TTC549 (cell line): ENCODE measurements around the gene UBAC2.
"Not testable (repeated sequence)": the region's sequence is repeated elsewhere in the genome, so short reads cannot be mapped to it uniquely, and the experiment has no call there.

Experiments
- FAIRE-seq: peaks from 2 replicates; lab custom pipeline; 2012; peaks lifted over from hg19 to GRCh38; lab: Jason Lieb, UNC

UBAC2 gene

DNA sequence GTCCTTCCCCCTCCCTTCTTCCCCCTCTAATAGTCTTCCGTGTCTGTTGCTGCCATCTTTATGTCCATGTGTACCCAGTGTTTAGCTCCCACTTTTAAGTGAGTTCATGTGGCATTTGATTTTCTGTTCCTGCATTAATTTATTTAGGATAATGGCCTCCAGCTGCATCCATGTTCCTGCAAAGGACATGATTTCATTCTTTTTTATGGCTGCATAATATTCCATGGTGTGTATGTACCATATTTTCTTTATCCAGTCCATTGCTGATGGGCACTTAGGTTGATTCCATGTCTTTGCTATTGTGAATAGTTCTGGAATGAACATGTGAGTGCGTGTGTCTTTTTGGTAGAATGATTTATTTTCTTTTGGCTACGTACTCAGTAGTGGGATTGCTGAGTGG is 48.5 kb downstream of the UBAC2 start:
- FAIRE-seq, result not testable (repeated sequence)

- not testable (repeated sequence) for FAIRE-seq
These were observed 49.0 kb downstream of the UBAC2 start for GRCh38 chr13:99249606-99250005.

DNA sequence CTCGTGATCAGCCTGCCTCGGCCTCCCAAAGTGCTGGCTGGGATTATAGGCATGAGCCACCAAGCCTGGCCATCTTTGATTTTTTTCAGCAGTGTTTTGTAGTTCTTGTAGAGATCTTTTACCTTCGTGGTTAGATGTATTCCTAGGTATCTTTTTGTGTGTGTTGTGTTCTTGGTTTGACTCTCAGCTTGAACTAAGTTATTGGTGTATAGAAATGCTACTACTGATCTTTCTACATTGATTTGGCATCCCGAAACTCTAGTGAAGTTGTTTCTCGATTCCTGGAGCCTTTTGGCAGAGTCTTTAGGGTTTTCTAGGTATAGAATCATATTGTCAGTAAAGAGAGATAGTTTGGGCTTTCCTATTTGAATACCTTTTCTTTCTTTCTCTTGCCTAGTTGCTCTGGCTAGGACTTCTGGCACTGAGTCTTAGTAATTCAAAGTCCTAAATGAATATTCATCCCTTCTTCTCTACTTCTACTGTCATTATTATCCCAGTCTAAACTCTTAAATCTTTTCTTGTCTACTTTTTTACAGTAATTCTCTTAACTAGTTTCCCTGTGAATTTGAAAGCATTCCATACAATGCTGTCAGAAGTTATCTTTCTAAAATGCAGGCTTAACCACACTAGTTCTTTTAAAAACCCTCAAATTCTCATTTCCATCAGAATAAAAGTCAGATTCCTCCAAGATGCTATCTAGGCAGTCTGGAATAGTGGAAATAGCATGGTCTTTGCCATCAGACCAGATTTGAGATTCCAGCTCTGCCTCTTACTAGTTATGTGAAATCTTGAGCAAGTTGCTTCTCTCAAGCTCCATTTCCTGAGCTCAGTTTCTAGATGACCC is 50.5 kb downstream of the UBAC2 start:
- FAIRE-seq, result no peak

- FAIRE-seq, result no peak
These were observed 51.3 kb downstream of the UBAC2 start for GRCh38 chr13:99251921-99252320.

GRCh38 chr13:99254830-99255229 is 54.2 kb downstream of the UBAC2 start:
- no peak for FAIRE-seq

GRCh38 chr13:99255271-99255670 is 54.6 kb downstream of the UBAC2 start:
- FAIRE-seq, result no peak

- FAIRE-seq, result no peak
These were observed 55.6 kb downstream of the UBAC2 start for GRCh38 chr13:99256283-99256682.

- FAIRE-seq, result no peak
These were observed 56.1 kb downstream of the UBAC2 start for GRCh38 chr13:99256709-99257108.

GRCh38 chr13:99257291-99257690 is 56.6 kb downstream of the UBAC2 start:
- no peak for FAIRE-seq

DNA sequence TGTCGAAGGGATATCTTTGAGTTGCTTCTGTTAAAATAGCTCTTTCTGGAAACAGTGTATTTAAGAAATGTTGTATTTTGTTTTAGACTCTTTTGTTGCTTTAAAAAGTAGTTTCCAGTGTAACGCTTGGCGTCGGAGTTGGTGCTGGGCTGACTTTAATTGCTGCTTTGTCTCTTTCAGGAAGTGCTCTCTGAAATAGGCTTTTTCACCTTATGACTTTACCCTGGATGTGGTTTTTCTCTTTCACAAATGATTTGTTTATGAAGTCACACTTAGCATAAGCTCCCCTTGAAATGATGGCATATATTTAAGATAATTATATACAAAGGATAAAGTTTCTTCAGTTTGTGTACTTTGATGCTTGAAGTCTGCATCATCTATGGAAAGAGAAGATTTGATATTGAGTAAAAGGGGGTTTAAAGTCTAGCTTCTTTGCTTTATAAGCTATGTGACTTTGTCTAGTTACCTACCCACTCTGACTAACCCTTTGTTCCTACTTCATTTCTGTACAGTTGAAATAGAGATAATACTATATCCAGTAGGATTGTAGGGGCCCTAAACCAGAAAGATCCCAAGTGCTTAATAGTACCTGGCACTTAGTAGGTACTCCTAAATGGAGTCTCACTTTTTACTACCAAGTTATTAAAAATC is 57.7 kb downstream of the UBAC2 start, which contains the start of gene GPR18:
Gene GPR18 (minus strand): TSS at position 170 of the 651 bp plus-strand sequence. CDS start 2,507 bp downstream, outside the sequence.
- no peak for FAIRE-seq

DNA sequence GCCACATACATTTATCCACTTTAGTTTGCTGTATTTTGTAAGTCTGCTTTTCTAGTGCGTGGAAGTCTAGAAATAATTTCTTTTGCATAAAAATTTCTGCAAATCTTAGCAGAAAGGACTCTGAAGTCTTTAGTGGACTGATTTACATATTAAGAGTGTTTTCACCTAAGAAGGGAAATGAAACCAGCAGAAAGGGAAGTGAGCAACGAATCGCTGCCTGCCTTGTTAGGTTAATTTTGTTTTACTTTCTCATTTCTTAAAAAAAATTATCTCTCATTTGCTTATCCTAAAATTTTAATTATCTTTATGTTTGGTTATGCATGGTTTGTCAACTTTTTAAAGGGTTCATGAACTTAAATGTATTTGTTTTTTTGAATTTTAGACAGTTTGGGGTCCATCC is 58.3 kb downstream of the UBAC2 start:
- no peak for FAIRE-seq

- FAIRE-seq, result no peak
These were observed 59.6 kb downstream of the UBAC2 start for GRCh38 chr13:99260216-99260615.

DNA sequence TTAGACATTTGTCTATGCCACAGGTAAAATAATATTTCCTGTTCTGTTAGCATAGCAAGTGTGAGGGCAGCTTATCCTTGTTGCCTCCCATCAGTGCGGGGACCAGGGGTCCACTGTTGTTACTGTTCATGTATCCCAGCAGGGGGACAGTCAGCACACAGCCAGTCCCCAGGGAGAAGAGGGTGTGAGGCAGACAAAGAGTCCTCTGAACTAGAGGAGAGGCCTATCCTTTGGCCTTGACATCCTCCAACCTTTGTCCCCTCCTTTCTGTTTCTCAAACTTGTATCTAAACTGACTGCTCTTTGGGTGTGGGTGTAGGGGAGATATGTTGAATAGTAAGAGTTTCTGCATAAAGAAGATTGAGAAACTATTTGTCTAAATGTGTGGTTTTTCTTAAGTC is 60.4 kb downstream of the UBAC2 start:
- no peak for FAIRE-seq

DNA sequence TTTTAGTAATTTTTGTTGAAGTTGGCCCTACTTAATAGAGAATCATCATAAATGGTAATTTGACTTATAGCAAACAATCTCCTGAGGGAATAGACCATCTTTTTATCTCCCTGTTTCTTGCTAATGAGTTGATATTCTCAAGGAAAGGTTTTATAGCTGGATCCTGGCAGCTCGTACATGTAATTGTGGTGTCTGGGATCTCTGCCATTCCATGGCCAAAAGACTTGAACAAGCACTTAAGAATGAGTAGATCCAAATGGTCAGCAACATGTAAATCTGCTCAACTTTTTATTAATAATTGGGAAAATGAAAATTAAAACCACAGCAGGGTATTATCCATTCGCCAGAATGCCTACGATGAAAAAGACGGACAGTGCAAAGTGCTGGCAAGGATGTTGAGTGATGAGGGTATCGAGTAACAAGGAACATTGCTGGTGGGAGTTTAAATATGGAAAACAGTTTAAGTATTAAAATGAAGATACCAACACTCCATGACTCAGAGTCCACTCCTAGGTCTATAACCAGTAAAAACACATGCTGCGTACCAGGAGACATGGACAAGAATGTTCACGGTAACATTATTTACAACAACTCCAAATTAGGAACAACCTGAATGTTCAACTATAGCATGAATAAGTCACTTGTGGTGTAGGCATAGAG is 62.6 kb downstream of the UBAC2 start:
- no peak for FAIRE-seq

DNA sequence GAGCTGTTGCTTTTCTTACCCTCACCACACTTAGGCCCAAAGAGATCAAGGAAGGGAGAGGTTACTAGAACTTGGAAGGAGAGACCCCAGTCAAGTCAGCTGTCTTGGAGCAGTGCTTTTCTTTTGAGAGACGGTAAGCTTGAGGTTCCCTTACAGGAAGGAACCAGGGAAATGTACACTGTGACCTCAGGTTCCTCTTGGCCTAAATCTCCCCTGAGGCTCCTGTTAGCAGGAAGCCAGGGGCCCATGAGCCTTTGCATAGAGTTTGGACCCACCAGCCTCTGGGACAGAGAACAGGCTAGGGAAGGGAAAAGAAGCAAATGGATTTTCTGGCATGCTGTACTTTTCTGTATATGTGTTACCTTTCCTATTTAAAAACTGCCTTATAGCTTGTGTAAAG is 63.4 kb downstream of the UBAC2 start:
- FAIRE-seq, result no peak

DNA sequence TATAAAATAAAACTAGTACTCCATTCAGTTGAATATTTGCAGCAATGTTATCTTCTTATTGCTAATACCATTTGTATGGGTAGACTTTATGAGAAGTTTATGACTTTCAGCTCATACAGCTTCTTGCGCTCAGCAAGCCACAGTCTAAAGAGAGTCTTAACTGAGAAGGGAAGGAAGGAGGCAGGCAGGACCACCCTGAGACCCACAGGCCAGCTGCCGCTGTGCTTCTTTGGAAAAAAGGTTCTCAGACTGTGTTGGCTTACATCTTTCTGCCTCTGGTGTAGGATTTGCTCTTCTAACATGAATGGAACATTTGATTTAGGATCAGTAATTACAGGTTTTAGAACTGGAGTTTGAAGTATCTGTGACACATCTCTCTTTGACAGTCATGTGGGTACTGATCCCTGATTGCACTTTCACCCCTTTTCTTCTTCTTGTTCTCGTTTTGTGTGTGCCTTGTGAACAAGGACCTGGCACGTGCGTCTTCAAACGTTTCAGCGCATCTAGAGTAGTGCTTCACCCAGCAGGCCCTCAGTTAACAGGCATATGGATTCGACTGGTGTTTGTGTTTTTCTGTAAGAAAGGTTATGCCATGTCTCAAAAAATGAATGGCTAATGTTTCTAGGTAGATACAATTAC is 64.6 kb downstream of the UBAC2 start:
- FAIRE-seq, result no peak

DNA sequence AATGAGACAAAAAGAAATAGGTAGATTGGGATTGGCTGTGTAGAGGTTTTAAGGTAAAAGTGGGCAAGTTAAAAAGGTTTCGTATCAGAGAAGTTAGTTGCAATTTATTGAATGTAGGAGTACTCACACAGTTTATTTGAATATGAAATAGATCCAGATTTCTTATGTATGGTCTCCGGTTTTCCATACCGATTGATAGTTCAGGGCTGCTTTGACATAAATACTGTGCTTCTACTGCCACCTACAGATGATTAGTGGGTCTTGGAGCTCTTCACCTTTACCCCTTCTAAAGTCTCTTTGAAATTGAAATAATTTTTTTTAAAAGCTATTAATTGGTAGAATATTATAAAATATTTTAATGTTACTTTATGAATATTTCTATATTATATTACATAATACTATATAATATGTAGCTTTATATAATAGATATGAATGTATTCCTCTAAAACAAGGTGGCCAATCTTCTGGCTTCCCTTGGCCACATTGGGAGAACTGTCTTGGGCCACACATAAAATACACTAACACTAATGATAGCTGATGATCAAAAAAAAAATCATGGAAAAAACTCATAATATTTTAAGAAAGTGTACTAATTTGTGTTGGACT is 65.3 kb downstream of the UBAC2 start:
- FAIRE-seq, result peak; percentile 93

- no peak for FAIRE-seq
These were observed 66.2 kb downstream of the UBAC2 start for GRCh38 chr13:99266827-99267226.

GRCh38 chr13:99267927-99268326 is 67.3 kb downstream of the UBAC2 start:
- no peak for FAIRE-seq

GRCh38 chr13:99268822-99269221 is 68.2 kb downstream of the UBAC2 start:
- FAIRE-seq, result no peak

GRCh38 chr13:99269627-99270241 is 69.1 kb downstream of the UBAC2 start:
- peak; percentile 91 for FAIRE-seq

GRCh38 chr13:99270518-99270917 is 69.9 kb downstream of the UBAC2 start:
- no peak for FAIRE-seq
